ENCODE measurements around the gene BCL2L14. TPM values are rescaled to one million over a fixed set of nuclear protein-coding genes. Genes with fewer than 3 reads are reported as not detected.

Gene BCL2L14
- total RNA-seq = 1 to 10 TPM; 3.1 to 3.8 TPM

DNA sequence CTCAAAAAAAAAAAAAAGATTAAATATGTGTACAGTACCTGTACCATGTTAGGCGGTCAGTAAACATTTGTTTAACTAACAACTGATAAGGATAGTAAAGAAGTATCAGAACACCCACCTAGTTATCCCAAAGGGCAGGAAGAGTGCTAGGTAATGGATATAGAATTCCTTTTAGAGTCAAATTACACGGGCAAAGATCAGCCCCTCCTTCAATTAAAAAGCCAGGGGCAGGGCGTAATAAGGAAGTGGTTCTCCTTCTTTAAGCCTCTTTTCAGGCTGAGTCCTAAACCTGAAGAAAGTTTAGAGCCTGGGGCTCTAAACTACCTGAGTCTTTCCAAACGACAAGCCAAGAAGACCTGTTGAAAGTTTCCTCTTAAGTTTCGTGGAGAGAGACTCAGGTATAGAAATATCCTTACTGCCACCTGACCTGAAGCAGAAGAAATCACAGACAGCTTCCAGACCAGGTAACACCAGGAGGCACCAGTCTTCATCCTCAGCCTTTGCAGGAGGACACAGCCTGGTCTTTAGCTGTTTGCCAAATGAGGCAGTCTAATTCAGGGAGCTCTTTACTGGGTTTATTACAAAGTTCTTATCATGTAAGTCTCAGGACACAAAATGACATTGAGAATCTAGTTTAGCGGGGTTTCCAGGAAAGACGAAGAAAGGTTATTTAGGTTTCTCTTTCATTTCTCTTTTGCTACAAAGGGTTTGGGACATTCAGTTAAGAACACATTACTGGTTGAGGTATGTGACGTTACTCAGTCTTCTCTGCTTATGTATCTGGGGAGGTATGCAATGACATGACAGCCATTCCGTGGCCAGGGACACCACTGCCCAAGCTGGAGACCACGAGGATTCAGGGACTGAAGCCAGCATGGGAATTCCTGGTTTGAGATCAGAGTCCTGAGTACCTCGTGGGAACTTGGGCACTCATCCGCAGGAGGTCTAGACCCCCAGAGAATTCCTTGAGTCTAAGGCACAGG is at the start of gene BCL2L14:
Gene BCL2L14 (plus strand): TSS at position 266 of the 983 bp plus-strand sequence. CDS start 8,367 bp downstream, outside the sequence.
- Mint-ChIP-seq H3K9me3 (no peaks in the 10 kb centered on the region), H3K27ac (peak within 1 kb of the TSS; percentile 89)

GRCh38 chr12:12022306-12022936 is 48.3 kb upstream of the BCL2L14 start:
- no peak for DNase-seq
- peak overlapping the region; percentile 27 for H3K27ac Mint-ChIP-seq
- H3K27me3 Mint-ChIP-seq = peaks cover 4% of the 10 kb centered on the region
- H3K9me3 Mint-ChIP-seq = peaks cover 10% of the 10 kb centered on the region
- peaks cover 38% of the 10 kb centered on the region for H3K4me1 Mint-ChIP-seq
- peaks cover 11% of the 10 kb centered on the region for H3K36me3 Mint-ChIP-seq
- no peak overlapping the region for H3K4me3 Mint-ChIP-seq

More for the DNA sequence above, at the start of gene BCL2L14:
- Mint-ChIP-seq H3K4me3 (peak within 1 kb of the TSS; percentile 77), H3K27me3 (peaks cover 12% of the 10 kb centered on the region), H3K4me1 (peaks cover 17% of the 10 kb centered on the region), H3K36me3 (no peaks in the 10 kb centered on the region)
- peak; percentile 8 for DNase-seq

DNA sequence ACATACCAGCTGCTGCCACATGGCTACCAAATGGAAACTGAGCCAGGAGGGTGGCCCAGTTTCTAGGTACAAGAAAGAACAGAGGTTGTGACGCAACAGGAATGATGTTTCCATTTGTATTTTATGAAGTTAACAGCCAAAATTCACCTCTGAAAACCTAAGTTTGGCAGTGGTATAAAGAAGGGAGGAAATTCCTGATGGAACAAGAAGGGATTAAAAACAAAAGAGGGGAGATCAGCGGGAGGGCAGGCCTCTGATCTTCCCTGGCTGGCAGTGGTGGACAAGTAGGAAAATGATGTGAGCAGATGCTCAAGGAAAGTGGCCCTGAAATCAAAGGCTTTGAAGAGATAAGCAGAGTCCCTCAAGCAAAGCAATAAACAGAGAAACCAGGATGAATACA is 47.3 kb upstream of the BCL2L14 start:
- H3K9me3 Mint-ChIP-seq = peaks cover 13% of the 10 kb centered on the region
- peaks cover 34% of the 10 kb centered on the region for H3K4me1 Mint-ChIP-seq
- peaks cover 4% of the 10 kb centered on the region for H3K27me3 Mint-ChIP-seq
- H3K36me3 Mint-ChIP-seq = peaks cover 11% of the 10 kb centered on the region
- DNase-seq = no peak
- no peak overlapping the region for H3K4me3 Mint-ChIP-seq
- H3K27ac Mint-ChIP-seq = no peak overlapping the region

DNA sequence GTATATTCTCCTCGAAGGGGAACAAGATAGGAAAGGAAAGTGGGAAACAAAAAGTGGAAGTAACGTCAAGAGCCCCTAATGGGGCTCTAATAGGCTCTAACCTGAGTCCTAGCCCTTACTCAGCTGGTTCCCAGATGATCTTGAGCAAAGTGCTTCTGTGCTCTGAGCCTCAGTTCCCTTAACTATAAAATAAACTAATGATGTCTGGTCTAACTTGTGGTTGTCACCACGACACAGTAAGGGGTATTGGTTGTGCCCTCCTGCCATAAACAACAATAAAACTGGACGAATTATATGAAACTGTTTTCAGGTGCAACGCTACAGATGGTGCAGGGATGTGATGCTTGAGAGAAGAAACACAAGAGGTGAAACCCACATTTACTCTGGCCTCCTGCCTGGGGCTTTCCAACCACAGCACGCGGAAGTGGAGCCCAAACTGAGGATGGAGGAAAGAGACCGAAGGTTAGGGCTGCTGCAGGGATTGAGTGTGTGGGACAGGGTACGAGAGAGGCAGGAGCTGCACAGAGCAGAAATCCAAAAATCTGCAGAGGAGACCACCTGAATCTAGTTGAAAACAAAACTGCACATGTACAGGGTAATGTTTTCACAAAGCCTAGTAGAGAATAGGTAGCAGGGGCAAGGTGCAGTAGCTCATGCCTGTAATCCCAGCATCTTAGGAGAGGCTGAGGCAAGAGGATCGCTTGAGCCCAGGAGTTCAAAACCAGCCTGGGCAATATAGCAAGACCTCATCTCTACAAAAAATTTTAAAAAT is 45.6 kb upstream of the BCL2L14 start:
- no peak overlapping the region for H3K27ac Mint-ChIP-seq

DNA sequence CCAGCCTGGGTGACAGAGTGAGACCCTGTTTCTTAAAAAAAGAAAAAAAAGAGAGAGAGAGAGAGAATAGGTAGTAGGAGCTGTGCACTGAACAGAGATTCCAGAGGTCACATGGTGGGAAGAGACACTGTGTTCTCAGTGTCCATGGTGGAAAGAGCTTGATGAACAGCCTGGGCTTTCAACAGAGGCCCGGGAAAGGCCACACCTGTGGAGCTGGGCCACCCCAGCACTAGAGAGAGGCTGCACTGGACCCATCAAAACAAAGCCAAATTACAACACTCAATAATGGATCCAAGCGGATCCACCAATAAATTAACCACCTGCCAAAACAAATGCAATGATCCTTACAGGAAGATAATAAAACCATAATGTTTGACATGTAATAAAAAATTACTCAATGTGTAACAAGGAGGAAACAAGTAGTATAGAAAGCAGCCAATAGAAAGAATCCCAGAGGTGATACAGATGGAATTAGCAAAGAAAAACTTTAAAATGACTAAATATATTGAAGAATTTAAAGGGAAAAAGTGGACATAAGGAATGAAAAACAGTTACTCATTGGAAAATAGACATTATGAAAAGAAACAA is 44.8 kb upstream of the BCL2L14 start:
- Mint-ChIP-seq H3K4me3 (no peak overlapping the region), H3K36me3 (peaks cover 12% of the 10 kb centered on the region), H3K9me3 (peaks cover 13% of the 10 kb centered on the region), H3K27me3 (peaks cover 4% of the 10 kb centered on the region), H3K4me1 (peaks cover 32% of the 10 kb centered on the region), H3K27ac (no peak overlapping the region)
- no peak for DNase-seq

More for the DNA sequence above, 45.6 kb upstream of the BCL2L14 start:
- peaks cover 11% of the 10 kb centered on the region for H3K36me3 Mint-ChIP-seq
- H3K4me1 Mint-ChIP-seq = peaks cover 38% of the 10 kb centered on the region
- no peak overlapping the region for H3K4me3 Mint-ChIP-seq
- peaks cover 4% of the 10 kb centered on the region for H3K27me3 Mint-ChIP-seq
- DNase-seq = peak; percentile 46
- H3K9me3 Mint-ChIP-seq = peaks cover 13% of the 10 kb centered on the region

DNA sequence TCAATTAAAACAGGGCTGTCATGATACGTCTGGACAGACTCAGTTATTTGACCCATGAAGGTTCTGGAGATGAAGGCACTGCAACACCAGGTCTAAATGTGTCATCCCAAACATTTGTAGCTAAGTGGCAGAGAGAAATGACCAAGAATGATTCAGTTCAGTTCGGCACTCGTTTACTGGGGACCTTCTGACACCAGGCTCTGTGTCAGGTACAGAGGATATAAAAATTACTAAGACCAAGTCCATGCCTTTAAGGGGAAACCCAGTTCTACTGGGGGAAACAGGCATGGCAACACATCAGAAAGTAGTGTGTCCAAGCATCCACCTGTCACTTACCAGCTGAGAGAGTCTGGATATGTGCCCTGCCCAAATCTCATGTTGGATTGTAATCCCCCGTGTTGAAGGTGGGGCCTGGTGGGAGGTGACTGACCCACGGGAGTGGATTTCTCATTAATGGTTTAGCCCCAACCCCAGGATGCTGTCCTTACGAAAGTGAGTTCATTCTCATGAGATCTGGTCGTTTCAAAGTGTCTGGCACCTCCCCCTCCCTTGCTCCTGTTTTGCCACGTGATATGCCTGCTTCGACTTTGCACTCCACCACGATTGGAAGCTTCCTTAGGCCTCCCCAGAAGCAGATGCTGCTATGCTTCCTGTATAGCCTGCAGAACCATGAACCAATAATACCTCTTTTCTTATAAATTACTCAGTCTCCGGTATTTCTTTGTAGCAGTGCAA is 41.9 kb upstream of the BCL2L14 start:
- Mint-ChIP-seq H3K27ac (no peak overlapping the region), H3K27me3 (no peaks in the 10 kb centered on the region), H3K4me1 (peaks cover 32% of the 10 kb centered on the region), H3K4me3 (no peak overlapping the region), H3K9me3 (peaks cover 13% of the 10 kb centered on the region), H3K36me3 (peaks cover 12% of the 10 kb centered on the region)
- DNase-seq = no peak

- no peak overlapping the region for H3K27ac Mint-ChIP-seq
- peaks cover 26% of the 10 kb centered on the region for H3K4me1 Mint-ChIP-seq
- H3K27me3 Mint-ChIP-seq = no peaks in the 10 kb centered on the region
- H3K9me3 Mint-ChIP-seq = peaks cover 13% of the 10 kb centered on the region
- no peak for DNase-seq
- H3K36me3 Mint-ChIP-seq = peaks cover 12% of the 10 kb centered on the region
- no peak overlapping the region for H3K4me3 Mint-ChIP-seq
Measured at GRCh38 chr12:12029653-12030052, 41.1 kb upstream of the BCL2L14 start.

DNA sequence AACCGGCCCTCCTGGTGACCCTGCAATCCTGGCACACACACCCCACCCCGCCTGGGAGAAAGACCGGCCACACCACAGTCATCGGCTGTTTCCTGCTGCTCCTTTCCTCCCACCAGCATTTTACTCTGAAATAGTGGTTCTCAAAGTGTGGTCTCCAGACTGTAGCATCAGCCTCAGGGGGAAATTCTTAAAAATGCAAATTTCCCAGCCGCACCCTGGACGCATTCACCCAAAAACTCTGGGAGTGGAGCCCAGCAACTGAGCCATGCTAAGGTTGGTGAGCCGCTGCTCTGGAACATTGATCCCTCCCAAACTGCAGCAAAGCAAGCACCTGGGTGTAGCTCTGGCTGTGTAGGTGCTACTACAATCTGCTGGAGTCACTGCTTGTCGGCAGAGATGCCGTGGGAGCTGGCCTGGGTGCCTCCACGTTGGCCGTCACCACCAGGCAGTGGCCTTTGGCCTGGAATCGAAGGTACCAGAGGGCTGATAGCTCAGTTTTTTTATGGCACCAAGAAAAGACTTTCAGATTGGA is 38.4 kb upstream of the BCL2L14 start:
- DNase-seq = peak; percentile 13
- Mint-ChIP-seq H3K9me3 (peaks cover 4% of the 10 kb centered on the region), H3K36me3 (peaks cover 1% of the 10 kb centered on the region), H3K27me3 (peaks cover 4% of the 10 kb centered on the region), H3K4me3 (no peak overlapping the region), H3K4me1 (peaks cover 21% of the 10 kb centered on the region), H3K27ac (peak overlapping the region; percentile 70)

DNA sequence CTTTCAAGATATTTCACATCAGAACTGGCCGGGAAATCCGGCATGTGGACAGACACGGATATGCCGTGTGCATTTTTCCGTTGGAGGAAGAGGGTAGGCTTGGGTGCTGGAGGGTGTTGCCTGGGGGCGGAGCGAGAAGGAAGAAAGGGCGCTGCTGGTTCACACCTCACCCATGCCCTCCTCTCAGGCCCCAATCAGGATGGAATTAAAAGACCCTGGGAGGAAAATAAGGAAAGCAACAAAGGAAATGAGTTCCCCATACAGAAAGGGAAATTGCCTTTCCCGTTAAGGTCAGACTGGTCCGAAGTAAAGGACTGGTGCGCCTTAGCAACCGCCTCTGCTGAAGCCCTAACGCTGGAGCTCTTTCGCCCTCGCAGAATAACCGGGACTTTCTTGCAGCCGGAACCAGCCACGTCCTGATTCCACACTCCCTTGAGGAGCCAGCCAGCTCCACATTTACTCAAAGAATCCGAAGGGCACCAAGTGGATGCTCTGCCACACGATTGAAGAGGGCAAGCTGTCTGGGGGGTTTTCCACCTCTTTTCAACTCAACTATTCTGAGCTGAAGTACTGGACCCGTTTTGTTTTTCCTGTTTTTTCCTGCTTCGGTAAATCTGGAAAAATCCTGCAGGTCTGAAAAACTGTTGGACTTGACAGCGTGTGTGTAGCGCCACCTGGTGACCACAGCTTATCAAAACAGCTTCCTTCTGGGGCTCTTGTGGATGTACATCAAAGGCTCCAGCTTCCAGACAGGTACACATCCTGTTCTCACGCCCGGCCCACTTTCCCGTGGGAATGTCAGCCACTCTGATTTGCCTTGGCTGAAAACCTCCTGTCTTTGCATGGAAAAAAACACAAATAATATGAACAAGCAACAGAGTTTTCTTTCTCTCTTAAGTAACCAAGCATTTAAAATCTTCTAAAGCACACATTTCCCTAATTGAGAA is 37.6 kb upstream of the BCL2L14 start:
- Mint-ChIP-seq H3K4me3 (peak overlapping the region; percentile 52), H3K27me3 (peaks cover 4% of the 10 kb centered on the region), H3K4me1 (peaks cover 21% of the 10 kb centered on the region), H3K36me3 (peaks cover 1% of the 10 kb centered on the region), H3K9me3 (no peaks in the 10 kb centered on the region), H3K27ac (peak overlapping the region; percentile 70)
- DNase-seq = peak; percentile 51

GRCh38 chr12:12033824-12034223 is 36.9 kb upstream of the BCL2L14 start:
- H3K27me3 Mint-ChIP-seq = peaks cover 4% of the 10 kb centered on the region
- no peak for DNase-seq
- H3K4me1 Mint-ChIP-seq = peaks cover 21% of the 10 kb centered on the region
- no peaks in the 10 kb centered on the region for H3K9me3 Mint-ChIP-seq
- H3K4me3 Mint-ChIP-seq = no peak overlapping the region
- H3K27ac Mint-ChIP-seq = no peak overlapping the region
- peaks cover 1% of the 10 kb centered on the region for H3K36me3 Mint-ChIP-seq

- Mint-ChIP-seq H3K27ac (no peak overlapping the region), H3K27me3 (peaks cover 4% of the 10 kb centered on the region), H3K4me3 (no peak overlapping the region), H3K9me3 (no peaks in the 10 kb centered on the region), H3K36me3 (peaks cover 1% of the 10 kb centered on the region), H3K4me1 (peaks cover 21% of the 10 kb centered on the region)
- no peak for DNase-seq
Measured at GRCh38 chr12:12034344-12034743, 36.4 kb upstream of the BCL2L14 start.

DNA sequence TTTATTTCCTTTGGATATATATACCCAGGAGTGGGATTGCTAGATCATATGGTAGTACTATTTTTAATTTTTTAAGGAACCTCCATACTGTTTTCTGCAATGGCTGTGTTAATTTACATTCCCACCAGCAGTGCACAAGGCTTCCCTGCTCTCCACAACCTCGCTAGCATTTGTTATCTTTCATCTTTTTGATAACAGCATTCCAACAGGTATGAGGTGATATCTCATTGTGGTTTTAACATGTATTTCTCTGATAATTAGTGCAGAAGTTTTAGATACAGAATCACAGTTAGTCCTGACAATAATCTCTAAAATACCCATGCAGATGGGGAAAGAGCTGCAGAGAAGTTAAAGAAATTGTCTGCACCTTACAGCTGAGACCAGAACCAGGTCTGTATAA is 35.5 kb upstream of the BCL2L14 start:
- peaks cover 17% of the 10 kb centered on the region for H3K4me1 Mint-ChIP-seq
- no peak overlapping the region for H3K27ac Mint-ChIP-seq
- no peaks in the 10 kb centered on the region for H3K9me3 Mint-ChIP-seq
- H3K36me3 Mint-ChIP-seq = peaks cover 1% of the 10 kb centered on the region
- DNase-seq = no peak
- H3K27me3 Mint-ChIP-seq = peaks cover 10% of the 10 kb centered on the region
- no peak overlapping the region for H3K4me3 Mint-ChIP-seq

- Mint-ChIP-seq H3K27ac (no peak overlapping the region), H3K36me3 (no peaks in the 10 kb centered on the region), H3K27me3 (peaks cover 14% of the 10 kb centered on the region), H3K9me3 (no peaks in the 10 kb centered on the region), H3K4me1 (peaks cover 14% of the 10 kb centered on the region), H3K4me3 (no peak overlapping the region)
- no peak for DNase-seq
Measured at GRCh38 chr12:12036901-12037300, 33.8 kb upstream of the BCL2L14 start.

Measured in activated naive CD8-positive, alpha-beta T cell treated with anti-CD3 and anti-CD28 coated beads for 36 hours (primary cell).